ENCODE measurements around the gene FOSB. TPM values are rescaled to one million over a fixed set of nuclear protein-coding genes. Genes with fewer than 3 reads are reported as not detected.
A peak's percentile ranks its signal among the peaks of the same experiment; 100 is the strongest.

The FOSB gene
- total RNA-seq, 4 donors from 2014 or later: 1.9 to 38.0 (median 15.6) TPM

GRCh38 chr19:45451131-45451849, 16.5 kb upstream of the FOSB start:
- Histone ChIP-seq H3K9me3 (no peaks in the 10 kb centered on the region), H3K27ac (peak overlapping the region; percentile 35 to 91 (median 88)), H3K4me1 (peaks cover 3 to 55% (median 24%) of the 10 kb centered on the region in 3 donors), H3K27me3 (no peaks in the 10 kb centered on the region), H3K4me3 (peak overlapping the region; percentile 36 to 71), H3K36me3 (no peaks in the 10 kb centered on the region)
- TF ChIP-seq EP300 (IDR thresholded peaks at IDR 0.05): no peak
- peak; percentile 28 for TF ChIP-seq POLR2AphosphoS5 (IDR thresholded peaks at IDR 0.05)
- no peak for TF ChIP-seq CTCF (IDR thresholded peaks at IDR 0.05)
- TF ChIP-seq POLR2A (IDR thresholded peaks at IDR 0.05): peak in 1 of 2 donors; percentile 3
- peak; percentile 20 for ATAC-seq
- 8% methylated on average over 10 of the region's 28 CpGs; no CpG with 5 or more reads in 1 of the 2 donors for WGBS, 2 donors (ENCODE audit: low coverage in 1 of 2)

- H3K9me3 ChIP-seq: no peaks in the 10 kb centered on the region
- 60 to 73% methylated on average over 4 to 8 of the region's 12 CpGs for WGBS, 2 donors (ENCODE audit: low coverage in 1 of 2)
- H3K27ac ChIP-seq: peak overlapping the region in 3 of 4 donors; percentile 86 to 91 (median 90)
- H3K4me1 ChIP-seq: peaks cover 3 to 58% (median 25%) of the 10 kb centered on the region in 3 donors
- ATAC-seq: no peak
- no peak overlapping the region for H3K4me3 ChIP-seq
- no peaks in the 10 kb centered on the region for H3K27me3 ChIP-seq
- H3K36me3 ChIP-seq: no peaks in the 10 kb centered on the region
- TF ChIP-seq POLR2AphosphoS5 (IDR thresholded peaks at IDR 0.05): no peak
- no peak for TF ChIP-seq POLR2A (IDR thresholded peaks at IDR 0.05)
- TF ChIP-seq CTCF (IDR thresholded peaks at IDR 0.05): no peak
- TF ChIP-seq EP300 (IDR thresholded peaks at IDR 0.05): no peak
Measured at GRCh38 chr19:45451850-45452387, 15.9 kb upstream of the FOSB start.

- no peak for TF ChIP-seq POLR2A (IDR thresholded peaks at IDR 0.05)
- TF ChIP-seq EP300 (IDR thresholded peaks at IDR 0.05): no peak
- peak in 1 of 4 experiments; percentile 13 for TF ChIP-seq CTCF (IDR thresholded peaks at IDR 0.05)
- peak; percentile 95 for TF ChIP-seq POLR2AphosphoS5 (IDR thresholded peaks at IDR 0.05)
- peak; percentile 94 for ATAC-seq
- no peaks in the 10 kb centered on the region for H3K36me3 ChIP-seq
- H3K4me1 ChIP-seq: peaks cover 3 to 33% (median 17%) of the 10 kb centered on the region in 3 donors
- H3K27ac ChIP-seq: peak overlapping the region; percentile 45 to 89 (median 84)
- H3K4me3 ChIP-seq: peak overlapping the region in 1 of 2 donors; percentile 15
- 0 to 11% methylated on average over 2 to 11 of the region's 27 CpGs for WGBS, 2 donors (ENCODE audit: low coverage in 1 of 2)
- no peaks in the 10 kb centered on the region for H3K27me3 ChIP-seq
- no peaks in the 10 kb centered on the region for H3K9me3 ChIP-seq
Measured at GRCh38 chr19:45455707-45456499, 11.9 kb upstream of the FOSB start.

- ATAC-seq: no peak
- H3K9me3 ChIP-seq: no peaks in the 10 kb centered on the region
- TF ChIP-seq POLR2AphosphoS5 (IDR thresholded peaks at IDR 0.05) (no peak), CTCF (IDR thresholded peaks at IDR 0.05) (no peak), EP300 (IDR thresholded peaks at IDR 0.05) (no peak), POLR2A (IDR thresholded peaks at IDR 0.05) (no peak)
- WGBS, 2 donors (ENCODE audit: low coverage in 1 of 2): no CpG with 5 or more reads among the region's 2 CpGs
- no peak overlapping the region for H3K4me3 ChIP-seq
- H3K27me3 ChIP-seq: no peaks in the 10 kb centered on the region
- H3K27ac ChIP-seq: peak overlapping the region; percentile 45 to 89 (median 84)
- H3K36me3 ChIP-seq: no peaks in the 10 kb centered on the region
- peaks cover 3 to 28% (median 17%) of the 10 kb centered on the region in 3 donors for H3K4me1 ChIP-seq
Measured at GRCh38 chr19:45456500-45456815, 11.3 kb upstream of the FOSB start.

All from gastroesophageal sphincter (tissue), 4 donors.